GM21825 (cell line): ENCODE data around the gene EPDR1.

Experiments
- ATAC-seq: cut with Tn5 transposase; IDR thresholded peaks from one replicate; pipeline ENCODE4 v1.9.1; 2021; ENCODE audit warnings: mild to moderate bottlenecking, moderate library complexity; ENCODE audit not compliant: unreplicated experiment

EPDR1 gene

DNA sequence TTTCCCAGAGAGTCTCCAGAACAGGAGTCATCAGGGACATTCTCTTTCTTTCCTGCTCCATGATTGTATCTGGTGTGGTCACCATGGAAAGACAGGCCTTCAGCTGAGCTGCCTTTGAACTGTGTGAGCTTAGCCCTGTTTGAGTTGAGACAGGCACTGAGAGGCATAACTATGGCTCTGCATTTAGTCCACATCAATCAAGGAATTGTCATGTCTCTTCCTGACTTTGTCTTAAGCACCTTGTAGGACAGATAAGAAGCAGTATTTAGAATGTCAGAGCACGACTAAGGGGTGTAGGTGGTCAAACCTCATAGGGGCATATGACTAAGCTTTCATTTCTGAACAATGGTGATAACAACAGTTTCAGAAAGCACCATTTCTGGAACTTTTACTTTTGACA is 53.5 kb downstream of the EPDR1 start:
- ATAC-seq, result no peak

GRCh38 chr7:37974711-37975110 is 54.3 kb downstream of the EPDR1 start:
- no peak for ATAC-seq

GRCh38 chr7:37977243-37977642 is 56.8 kb downstream of the EPDR1 start:
- no peak for ATAC-seq

DNA sequence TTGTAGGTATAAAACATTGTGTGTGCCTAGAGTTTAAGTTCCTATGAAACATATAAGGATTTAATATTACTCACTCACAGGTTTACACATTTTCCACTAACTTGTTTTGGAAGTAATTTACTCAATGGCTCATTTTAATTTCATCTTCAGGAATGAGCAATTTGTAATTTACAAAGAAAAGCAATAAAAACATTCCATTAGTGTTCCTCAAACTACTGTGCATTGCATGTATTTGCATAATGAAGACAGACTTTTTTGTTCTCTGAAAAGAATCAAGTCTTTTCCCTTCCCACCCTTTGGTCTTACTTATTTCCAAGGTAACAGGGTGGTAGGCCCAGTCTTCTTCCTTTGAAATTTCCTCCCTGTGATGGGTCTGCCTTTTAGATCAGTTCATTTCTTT is 61.2 kb downstream of the EPDR1 start:
- ATAC-seq, result no peak

- no peak for ATAC-seq
Observed at GRCh38 chr7:37982423-37982822, 62.0 kb downstream of the EPDR1 start.

DNA sequence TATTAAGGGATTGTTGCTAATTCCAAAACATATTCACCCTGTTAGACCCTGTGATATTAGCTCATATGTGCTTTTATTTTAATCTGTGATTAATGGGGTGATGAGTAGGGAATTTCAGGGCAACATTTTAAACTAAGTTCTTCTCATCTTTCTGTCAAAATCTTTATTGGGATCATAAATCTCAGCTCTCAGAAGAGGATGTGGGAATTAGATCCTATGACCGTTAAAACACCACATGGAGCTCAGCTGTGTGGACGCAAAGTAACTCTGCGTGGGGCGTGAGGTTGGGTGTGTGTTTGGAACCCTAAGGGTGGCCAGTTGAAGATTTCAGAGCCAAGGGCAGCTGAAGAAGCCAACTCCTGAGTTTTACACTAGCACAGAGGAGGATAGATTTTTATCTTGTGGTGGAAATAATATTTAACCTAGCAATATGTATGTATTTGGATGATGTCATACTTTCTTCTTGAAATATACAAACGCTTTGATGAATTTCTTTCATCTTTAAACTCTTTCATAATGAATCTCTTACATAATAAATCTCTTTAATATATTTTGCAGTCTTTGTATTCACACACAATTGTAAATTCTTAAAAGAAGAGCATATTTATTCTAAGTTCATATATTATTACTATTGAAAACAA is 64.4 kb downstream of the EPDR1 start:
- ATAC-seq, result no peak

DNA sequence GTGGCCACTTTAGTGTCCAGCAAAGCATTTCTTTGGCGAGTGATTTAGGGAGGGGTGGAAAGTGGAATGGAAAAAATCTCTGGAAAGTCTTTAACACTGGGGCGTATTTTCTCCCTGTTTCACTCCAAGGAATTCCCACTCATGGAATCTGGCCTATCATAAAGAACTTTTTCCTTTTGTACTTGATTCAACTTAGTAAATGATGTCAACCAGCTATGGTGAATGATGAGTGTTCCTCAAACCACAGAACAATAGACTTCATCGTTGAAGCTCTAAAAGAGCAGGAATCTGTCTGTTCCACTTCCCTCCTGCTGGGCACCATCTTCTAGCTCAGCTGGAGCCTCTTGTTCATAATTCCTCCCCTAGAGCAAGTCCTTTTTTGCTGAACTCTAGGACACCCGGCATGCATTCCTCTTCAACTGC is 66.5 kb downstream of the EPDR1 start:
- no peak for ATAC-seq

- ATAC-seq, result no peak
Observed at GRCh38 chr7:37987732-37988131, 67.3 kb downstream of the EPDR1 start.

DNA sequence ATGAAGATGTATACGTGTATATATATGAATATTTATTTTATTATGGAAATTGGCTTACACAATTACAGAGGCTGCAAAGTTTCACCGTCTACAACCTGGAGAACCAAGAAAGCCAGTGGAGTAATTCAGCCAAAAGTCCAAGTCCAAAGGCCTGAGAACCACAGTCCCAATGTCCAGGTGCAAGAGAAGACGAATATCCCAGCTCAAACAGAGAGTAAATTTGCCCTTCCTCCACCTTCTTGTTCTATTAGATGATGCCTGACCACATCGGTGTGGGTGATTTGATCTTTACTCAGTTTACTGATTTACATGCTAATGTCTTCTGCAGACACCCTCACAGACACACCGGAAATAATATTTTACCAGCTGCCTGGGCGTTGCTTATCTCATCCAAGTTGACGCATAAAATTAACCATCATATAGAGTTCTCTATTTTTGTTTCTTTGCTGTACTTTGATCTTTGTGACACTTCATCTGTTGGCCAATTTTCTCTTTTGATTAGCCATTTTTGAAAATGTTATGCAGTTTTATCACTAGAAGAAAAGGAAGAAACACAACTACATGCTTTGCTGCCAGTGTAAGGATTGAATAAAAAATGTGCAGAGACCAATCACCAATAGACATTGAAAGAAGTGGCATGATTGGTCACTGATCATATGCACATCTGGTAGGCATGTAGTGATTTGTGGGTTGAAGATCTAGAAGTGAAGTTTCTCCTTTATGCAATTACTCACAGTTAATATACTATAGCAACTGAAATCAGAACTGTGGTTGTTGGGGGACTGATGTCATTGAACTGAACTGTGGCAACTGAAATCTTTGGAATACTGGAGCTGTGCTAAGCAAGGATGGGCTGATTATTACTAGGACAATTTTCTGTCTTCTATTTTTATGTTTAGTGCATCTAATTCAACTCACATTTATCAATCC is 68.5 kb downstream of the EPDR1 start:
- no peak for ATAC-seq

GRCh38 chr7:37990337-37990736 is 69.9 kb downstream of the EPDR1 start:
- no peak for ATAC-seq

DNA sequence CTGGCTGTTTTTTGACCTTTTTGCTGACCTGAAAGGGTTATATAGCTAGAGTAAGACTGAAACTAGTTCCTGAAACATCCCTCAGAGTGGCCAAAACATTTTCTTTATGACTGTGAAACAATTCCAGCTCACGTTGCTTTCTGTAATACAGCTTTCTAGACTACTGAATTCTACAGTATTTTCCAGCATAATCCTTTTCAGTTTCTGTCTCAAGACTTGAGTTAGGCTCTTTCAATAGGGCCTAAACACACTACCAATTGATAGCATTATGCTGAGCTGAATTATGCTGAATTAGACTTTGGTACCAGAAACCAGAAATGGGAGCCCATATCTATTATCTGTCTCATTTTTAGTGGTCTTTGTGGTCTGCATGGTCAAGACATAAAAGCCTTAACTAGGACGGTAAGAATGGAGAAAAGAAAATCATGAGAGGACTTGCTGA is 72.6 kb downstream of the EPDR1 start:
- ATAC-seq, result no peak

DNA sequence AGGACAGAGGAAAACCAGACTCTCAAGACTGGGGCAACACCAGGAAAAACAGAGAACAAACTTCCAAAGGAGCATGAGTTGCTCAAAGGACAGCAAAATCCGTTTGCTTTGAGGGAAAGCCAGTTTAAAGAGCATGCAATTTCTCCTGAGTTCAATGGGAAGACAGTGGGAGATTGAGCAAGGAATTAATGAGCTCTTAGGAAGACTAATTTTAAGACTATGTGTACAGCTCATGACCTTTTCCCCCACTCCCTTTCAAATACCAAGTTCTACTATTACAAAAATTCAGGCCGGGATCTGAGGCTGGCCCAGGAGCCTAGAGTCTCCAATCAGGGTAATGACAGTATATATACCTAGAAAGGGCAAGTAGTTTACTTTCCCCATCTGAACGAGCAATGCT is 79.2 kb downstream of the EPDR1 start:
- no peak for ATAC-seq

GRCh38 chr7:38000272-38000671 is 79.8 kb downstream of the EPDR1 start:
- no peak for ATAC-seq
